Fibroblast of peridontal ligament (primary cell): ENCODE results near the gene CHID1.

Source experiments
- DNase-seq: peaks from one replicate; pipeline ENCODE4 v3.0.0-alpha.2; 2010; ENCODE audit errors: extremely low read depth

Gene CHID1

DNA sequence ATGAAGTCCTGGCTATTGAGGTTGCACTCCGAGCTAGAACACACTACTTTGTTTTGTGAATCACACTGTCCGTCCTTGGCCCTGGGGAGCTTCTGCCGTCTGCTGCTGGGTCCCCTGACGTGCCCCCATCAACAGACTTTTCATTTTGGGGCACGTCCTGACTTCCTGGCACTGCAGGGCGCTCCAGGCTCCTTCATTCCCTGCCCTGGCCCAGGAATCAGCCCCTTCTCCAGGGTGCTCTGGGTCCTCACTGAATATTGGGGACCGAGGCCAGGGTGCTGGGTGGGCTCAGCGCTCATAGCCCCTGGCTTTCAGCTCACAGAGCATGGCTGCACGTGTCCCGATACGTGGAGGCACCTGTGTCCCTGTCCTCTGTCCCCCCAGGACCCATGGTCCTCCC lies 45.7 kb downstream of the CHID1 start:
- no peak for DNase-seq

DNA sequence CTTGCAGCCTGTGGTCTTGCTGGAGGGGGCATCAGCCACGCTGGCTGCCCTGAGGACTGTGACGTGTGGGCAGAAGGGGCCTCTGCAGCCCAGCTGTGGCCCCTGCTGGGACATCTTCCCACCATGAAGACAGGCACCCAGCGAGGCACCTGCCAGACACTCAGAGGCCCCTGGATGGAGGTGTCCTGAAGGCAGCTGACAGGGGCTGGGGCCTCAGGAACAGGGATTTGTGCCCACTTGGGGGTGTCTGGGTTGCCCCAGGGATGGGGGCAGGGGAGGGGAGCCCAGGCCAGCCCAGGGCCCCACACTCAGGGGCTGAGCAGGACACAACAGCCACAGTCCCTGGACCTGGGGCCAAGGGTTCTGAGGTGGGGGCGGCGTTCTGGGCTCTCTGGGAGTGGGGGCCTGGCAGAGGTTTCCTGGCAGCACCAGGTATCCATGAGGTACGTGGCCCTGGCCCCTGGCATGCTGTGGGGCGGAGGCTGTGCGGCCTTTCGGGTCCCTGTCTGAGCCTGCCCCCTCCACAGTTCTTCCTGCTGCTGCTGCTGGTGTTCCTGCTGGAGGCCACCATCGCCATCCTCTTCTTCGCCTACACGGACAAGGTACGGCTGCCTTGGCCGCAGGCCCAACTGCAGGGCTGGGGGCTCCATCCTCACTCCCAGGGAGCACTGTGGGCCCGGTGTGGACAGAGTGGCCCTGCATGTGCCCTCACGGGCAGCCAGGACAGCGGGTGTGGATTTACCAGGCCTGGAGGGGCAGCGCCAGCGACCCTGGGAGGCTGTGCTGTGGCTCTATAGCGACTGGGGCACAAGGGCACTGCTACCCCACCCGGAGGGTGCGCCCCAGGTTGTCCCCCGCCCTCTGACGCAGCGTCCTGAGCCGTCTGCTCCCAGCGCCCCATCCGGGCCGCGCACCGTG lies 46.4 kb downstream of the CHID1 start:
- DNase-seq = no peak

DNA sequence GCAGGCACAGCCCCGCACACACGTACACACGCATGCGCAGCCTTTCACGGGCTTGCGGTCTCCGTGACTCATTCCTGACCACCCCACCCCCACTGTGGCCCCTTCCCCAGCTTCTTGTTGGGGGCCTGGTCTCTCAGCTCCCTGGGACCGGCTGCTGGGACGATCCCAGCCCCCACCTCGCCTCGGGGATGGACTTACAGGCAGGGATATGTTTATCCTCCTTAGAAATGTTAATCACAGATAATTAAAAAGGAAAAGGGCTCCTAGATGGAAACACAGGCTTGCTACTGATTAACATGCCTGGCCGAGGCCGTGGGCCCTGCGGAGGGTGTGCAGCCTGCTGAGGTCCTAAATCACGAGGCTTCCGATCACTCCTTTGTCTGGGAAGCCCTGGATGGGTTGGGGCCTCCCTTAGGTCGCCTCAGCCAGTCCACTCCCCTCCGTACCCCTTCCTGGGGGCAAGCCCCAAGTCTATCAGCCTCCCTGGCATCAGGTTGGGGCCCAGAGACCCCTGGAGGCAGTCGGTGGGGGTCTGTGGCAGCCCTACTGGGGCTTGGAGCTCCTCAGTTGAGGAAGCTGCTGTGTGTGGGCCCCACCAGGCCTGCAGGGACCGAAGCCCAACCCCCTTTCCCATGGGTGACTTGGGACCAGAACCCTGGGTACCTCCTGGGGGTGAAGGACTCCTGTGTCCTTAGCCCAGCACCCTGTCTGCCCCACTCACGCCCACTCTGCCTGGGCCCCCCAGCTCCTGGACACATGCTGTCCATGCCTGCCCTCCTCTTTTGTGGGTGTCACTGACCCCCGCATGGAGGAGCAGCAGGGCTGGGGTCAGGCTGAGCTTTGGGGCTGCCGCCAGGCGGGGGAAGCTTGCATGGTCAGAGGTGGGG lies 47.3 kb downstream of the CHID1 start:
- no peak for DNase-seq

DNA sequence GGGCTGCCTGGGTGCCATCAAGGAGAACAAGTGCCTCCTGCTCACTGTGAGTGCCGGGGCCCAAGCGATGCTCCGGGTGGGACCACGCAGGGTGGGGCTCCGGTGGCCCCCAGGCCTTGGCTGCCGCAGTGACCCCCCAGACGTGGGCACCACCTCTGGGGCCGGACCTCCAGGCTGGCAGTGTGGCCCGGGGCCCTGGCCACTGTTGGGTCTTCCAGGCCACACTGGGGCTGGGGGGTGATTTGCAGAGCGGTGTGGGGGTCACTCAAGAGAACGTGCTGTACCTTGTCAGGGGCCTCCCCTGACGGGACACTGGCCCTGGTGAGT lies 48.0 kb downstream of the CHID1 start:
- DNase-seq = no peak

DNA sequence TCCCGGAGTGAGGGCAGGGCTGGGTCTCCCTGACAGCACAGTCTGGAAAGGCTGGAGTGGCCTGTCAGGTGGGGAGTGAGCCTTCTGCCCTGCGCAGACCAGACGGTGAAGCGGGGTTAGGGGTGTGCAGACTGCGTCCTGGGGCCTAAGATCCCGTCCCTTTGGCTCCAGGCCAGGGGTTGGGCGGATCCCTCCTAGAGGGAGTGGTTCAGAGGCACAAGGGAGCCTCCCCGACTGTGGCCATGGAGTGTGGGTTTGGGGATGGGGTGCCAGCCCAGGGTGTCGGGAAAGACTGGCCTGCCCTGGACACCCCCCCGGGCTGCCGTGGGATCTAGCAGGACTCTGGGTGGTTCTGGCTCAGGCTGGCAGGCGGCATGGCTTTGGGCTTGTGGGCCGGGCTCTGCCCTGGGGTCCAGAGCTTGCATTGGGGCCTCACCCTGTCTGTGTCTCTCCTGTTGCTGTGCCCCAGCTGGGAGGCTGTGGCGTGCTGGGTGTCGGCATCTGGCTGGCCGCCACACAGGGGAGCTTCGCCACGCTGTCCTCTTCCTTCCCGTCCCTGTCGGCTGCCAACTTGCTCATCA lies 48.4 kb downstream of the CHID1 start:
- no peak for DNase-seq

DNA sequence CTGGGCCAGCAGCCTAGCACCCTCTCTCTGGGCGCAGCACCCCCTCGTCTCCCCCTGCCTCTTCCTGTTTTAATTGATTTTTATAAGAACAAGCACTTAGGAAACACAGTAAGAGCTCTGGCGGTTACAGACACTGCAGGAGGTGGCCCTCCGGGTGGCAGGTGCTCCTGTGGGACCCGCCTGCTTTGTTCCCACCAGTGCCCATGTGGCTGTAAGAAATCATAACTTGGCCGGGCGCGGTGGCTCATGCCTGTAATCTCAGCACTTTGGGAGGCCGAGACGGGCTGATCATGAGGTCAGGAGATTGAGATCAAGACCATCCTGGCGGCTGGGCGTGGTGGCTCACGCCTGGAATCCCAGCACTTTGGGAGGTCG lies 49.5 kb downstream of the CHID1 start:
- no peak for DNase-seq

DNA sequence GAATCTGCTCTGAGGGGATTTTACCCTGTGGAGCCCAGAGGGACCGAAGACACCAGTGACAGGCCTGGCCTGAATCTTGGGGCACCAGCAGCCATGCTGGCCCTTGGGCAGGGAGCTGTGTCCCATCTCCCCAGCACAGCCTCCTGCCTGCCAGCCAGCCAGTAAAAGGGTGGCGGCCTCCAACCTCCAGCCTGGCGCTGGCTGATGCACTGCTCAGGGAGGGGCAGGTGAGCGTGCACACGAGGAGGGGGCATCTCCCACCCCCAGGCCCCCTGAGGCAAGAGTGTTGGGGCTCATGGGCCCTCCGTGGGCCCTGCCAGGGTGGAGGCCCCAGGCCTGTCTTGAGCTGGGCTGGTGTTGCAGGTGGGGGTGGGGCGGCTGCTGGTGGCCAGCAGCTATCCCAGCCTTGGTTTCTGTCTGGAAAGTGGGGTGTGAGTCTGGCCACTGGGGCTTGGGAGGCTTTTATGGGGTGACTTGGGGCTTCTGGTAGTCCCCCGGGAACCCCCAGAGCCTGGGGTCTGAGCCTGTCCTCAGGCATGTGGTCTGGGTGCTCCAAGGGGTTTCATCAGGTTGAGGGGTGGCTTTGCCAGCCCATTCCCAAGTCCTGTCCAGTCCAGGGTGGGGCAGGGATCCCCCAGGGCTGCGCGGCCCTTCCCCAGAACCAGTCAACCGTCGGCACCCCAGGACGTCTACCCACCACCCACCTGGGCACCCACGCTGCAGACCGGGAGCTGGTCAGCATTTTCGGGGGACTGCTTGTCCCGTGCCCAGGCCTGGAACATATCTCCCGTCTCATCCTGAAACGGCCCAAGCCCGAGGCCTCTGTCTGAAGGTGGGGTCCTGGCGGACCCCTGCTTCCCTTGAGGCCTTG lies 50.1 kb downstream of the CHID1 start:
- DNase-seq = no peak

DNA sequence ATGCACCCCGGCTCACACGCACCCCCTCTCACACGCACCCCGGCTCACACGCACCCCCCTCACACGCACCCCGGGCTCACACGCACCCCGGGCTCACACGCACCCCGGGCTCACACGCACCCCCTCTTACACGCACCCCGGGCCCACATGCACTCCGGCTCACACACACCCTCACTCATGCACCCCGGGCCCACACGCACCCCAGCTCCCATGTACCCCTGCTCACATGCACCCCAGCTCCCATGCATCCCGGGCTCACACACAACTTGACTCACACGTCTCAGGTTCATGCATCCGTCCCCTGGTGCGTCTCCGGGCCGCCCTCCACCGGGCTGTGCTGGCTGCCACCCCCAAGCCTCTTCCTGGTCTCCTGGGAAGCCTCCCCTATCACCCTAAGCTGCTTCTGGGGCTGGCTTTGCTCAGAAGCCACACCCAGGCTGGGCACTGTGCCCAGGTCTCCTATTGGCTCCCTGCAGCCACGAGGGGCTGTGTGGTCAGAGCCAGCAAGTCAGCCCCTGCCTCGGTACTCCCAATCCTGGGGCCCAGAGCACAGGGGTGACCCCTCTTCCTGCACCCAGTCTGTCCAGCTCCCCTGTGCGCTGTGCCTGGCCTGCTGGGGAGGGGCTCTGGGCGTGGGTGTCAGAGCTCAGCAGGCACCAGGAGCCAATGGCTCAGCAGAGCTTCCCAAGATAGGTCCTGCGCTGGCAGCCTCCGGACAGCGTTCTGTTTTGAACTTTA lies 51.0 kb downstream of the CHID1 start:
- peak; percentile 79 for DNase-seq

DNA sequence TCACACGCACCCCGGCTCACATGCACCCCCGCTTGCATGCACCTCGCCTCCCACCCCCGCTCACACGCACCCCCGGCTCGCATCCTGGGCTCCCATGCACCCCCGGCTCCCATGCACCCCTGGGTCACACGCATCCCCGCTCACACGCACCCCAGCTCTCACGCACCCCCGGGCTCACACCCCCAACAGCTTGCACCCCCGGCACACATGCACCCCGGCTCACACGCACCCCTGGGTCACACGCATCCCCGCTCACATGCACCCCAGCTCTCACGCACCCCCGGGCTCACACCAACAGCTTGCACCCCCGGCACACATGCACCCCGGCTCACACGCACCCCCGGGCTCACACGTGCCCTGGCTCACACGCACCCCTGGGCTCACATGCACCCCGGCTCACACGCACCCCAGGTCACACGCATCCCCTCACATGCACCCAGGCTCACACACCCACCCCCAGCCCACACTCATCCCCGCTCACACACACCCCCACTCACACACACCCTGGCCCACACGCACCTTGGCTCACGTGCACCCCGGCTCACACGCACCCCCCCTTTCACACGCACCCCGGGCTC lies 51.8 kb downstream of the CHID1 start:
- no peak for DNase-seq

DNA sequence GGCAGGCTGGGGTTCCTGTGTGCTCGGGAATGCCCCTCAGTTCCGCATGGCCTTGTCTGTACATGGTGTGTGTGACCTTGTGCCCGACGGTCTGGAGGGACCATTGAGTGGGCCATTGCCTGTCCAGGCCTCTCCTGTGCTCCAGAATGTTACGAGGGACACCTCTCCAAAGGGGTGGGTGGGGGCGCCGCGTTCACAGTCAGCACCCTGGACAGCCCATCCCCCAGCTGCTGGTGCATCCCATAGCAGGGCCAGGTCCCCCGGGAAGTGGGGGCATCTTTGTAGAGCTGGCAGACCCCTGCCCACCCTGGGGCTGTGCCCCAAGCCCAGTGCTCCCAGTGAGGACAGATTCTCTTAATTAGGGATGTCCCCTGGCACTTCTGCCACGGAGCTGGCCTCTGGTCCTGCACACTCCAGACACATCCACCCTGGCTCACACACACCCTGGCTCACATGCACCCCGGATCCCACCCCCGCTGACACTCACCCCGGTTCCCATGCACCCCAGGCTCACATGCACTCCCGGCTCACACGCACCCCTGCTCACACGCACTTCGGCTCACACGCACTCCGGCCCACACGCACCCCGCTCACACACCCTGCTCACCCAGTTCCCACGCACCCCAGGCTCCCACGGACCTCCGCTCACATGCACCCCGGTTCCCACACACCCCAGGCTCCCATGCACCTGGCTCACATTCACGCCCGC lies 52.4 kb downstream of the CHID1 start:
- no peak for DNase-seq

DNA sequence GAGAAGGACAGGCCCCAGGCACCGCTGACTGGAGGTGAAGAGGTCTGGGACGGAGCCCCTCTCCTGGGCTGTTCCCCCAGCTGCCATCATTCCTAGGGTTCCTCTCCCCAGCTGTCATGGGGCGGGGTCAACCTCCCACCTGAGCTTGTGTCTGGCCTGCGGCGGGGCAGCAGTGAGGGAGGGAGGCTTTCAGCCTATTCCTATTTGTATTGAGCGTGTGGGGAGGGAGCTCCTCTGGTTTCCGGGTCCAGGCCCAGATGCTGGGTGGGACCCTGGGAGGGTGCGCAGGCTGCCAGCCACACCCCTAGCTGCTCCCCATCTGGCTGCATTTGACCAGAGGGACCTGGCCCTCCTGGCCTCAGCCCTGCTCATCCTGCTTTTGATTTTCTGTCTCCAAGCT lies 54.2 kb downstream of the CHID1 start:
- no peak for DNase-seq

DNA sequence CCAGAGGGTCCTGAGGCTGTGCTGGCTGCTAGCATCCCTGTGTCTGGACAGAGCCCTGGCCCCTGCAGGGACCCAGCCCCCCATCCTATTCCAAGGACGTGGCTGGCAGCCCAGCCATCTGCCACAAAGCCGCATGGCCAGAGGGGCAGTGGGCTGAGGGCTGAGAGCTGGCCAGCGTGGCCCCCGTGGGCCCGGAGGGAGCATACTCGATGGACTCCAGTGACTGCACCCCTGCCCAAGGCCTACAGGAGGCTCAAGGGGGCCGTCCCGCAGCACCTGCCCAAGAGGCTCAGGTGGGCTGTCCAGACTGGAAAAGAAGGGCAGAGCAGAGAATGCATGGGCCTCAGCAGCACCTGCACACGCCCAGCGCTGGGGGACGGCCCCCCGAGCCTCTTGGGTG lies 54.8 kb downstream of the CHID1 start:
- DNase-seq = no peak

DNA sequence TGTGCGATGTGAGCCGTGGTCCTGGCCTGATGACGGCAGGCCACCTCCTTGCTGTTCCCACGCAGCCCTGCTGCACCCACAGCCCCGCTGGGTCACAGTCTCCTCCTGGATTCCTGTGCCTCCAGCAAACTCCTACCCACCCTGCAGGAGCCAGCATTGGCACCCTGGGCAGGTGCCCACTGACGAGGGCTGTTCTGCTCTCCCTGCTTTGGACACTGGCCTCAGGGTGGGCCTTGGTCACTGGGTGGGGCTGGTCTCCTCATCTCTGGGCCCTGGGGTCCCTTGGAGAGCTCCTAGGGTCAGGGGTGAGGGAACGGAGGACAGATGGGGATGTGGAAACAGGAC lies 55.3 kb downstream of the CHID1 start:
- DNase-seq = no peak

DNA sequence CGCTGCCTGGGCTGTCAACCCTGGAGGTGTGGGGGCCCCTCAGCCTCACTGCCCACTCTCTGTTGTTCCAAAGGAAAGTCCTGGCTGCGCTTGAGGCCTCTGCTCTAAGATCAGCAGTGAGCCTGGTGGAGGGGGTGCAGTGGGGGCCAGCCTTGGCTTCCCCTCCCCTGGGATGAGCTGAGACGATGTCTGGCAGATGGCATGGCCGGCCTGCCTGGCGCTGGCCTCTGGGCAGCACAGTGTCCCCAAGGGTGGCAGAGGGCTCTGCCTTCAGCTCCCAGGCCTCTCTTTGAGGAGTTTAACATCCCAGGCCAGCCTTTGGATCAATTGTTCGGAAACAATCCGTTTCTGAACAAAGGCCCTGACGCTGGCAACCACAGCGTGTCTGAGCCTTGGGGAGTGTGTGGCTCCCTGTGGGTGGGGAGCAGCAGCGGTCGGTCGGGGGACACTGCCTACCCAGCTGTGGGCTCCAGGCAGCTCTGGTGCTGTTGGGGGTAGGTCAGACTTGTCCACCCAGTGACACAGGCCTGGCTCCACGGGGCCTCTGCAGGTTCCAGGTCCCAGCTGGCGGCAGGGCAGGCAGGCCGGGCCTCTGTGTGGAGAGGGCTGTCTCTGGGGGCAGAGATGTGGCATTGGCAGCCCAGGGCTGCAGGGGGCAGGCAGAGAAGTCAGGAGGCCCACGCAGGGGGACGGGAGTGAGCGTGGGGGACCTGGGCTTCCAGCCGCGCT lies 55.8 kb downstream of the CHID1 start:
- DNase-seq = no peak

DNA sequence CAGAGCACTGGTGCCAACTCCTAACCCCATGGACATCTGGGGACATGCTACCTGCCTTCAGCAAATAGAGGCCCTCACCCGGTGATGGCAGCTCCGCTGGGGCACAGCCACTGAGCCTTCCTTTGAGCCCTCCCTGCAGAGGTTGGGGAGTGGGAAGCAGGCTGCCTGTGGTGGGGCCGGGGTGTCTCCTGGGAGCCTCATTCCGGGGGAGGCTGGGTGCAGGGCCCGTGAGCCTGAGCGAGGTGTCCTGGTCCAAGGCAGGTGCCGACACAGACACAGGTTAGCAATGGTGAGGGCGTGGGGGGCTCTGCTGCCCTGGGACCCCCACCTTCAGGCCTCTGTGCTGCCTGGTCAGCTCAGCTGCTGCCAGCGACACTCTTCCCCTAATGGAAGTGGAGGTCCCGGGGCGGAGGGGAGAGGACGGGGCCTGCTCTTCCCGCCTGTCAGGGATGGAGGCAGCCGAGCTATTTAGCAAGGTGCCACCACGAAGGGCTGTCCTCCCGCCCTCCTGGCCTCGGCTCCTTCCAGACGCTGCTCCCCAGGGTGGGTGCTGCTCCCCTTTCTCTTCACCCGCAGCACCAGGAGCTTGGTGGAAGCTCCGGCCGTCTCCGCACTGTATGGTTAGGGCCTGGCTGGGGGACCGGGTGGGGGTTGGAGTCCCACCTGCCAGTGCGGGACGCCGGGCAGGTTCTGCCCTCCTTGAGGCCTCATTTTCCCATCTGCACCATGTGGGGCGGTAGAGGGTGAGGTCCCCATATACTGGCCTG lies 56.7 kb downstream of the CHID1 start:
- DNase-seq = no peak

DNA sequence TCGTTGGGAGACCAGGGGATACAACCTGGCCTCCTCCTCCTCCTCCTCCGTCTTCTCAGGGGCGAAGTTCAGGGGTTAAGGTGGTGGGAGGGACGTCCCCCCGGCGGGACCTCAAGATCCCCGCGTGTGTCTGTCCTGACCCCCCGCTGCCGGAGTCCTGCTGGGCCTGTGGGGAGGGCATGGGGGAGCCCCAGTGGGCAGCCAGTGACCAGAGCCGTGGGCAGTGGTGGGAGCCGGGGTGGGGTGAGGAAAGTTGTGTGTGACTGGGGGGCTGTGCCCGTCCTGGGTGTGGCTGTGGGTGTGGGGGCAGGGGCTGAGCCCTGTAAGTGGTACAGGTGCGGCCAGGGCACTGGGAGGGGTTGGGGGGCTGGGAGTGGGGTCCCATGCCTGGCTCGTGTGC lies 57.8 kb downstream of the CHID1 start:
- DNase-seq = no peak

DNA sequence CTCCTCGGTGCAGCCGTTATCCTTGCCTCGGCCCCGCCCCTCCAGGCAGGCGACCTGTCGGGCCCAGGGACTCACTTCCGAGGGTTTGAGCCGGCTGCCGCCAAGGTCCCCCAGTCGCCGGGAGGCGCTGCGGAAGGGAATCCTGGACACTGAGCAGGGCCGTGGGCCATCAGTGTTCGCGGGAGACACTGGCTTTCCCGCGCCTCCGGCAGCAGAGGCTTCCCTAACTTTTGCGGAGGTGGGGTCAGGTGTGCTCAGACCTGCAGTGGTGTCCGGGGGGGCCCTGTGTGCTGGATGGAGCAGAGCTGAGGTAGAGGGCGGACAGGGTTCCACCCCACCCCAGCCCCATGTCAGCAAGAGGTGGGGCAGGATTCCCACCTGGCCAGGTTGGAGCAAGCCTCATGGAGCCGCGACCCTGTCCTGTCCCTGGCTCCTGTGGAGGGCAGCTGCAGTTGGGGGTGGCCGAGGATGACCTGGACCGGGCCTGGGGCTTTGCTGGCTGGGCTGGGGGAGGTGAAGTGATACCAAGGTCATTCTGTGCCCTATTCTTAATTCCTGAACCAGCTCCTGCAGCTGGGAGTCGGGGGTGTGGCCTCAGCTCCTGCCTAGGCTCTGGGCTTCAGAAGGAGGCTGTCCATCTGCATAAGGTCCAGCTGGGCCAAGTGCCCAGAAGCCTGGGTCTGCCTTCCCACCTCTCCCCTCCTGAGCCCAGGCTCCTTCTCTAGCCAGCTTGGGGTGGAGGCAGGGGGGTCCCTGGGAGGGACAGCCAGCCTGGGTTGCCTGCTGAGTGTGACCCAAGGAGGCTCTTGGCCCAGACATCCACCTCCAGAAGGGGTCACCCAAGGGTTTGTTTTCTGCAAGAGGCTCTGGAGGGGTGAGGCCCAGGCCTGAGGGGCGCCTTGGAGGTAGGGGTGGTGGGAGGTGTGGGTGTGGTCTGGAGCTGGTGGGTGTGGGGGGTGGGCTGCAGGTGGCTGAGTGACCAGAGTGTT lies 59.5 kb downstream of the CHID1 start:
- DNase-seq = no peak
